GM18867 (cell line): ENCODE data around the gene STX4.

ENCODE experiments used
- ATAC-seq: cut with Tn5 transposase; IDR thresholded peaks from one replicate; pipeline ENCODE4 v1.9.1; 2021; ENCODE audit warnings: mild to moderate bottlenecking, moderate library complexity; ENCODE audit not compliant: unreplicated experiment

STX4 gene

DNA sequence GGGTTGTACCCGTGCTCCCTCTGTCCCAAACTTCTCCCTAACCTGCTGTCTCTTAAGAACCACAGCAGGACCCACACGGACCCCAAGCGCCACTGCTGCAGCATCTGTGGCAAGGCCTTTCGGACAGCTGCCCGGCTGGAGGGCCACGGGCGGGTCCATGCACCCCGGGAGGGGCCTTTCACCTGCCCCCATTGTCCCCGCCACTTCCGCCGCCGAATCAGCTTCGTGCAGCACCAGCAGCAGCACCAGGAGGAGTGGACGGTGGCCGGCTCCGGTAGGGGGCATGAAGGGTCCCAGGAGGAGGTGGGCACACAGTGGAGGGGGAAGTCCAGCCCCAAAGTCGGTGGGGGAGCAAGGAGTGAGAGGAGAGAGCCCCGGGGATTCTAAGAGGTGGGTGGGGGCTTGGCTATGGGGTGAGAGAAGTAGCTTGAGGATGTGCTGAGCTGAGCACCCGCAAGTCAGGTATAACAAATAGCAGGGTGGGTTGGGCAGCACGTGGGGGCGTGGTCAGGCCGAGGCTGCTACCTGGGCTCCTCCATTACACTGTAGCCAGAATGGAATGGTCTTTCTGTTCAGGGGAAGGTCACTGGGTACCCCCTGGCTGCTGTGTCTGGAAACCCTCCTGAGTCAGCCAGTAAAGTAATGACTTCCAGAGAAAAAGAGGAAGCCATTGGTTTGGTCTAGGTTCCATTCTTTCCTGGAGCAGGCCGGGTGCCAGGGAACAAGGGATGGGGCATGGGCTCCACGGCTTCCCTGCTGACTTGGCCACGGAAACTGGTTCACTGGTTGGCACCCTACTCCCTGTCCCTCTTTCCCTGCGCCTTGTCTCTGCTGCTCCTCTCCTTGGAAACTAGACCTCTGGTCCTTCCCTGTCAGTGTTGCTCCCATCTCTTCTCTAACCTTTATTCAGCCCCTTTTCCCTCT lies 48.3 kb downstream of the STX4 start:
- no peak for ATAC-seq

DNA sequence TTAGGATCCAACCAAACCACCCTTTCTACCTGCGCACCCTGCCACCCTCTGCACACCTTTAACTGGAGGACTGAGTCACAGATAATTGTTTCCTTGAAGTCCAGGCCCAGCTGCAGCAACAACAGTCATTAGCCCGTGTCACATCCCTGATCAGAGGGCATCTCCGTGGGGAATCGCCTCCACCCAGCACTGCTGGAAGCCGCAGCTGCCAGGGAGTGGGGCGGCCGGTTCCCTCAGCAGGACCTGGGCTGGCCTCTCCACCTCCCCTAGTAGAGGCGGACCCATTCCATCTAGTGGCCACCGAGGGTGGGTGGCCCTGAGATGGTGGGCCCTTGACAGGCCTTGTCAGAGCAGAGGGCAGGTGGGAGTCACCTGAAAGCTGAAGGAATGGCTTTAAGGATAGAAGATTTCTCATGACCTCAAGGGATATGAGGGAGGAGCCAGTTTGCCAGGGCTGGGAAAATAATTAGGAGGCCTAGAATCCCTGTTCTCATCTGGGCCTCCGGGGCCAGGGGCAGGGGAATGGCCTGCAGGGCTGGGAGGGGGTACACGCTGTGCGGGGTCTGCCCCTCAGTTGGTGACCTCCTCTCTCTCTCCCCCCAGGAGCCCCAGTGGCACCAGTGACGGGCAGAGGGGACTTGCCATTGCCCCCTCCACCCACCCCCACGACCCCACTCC lies 49.1 kb downstream of the STX4 start:
- ATAC-seq, result no peak

DNA sequence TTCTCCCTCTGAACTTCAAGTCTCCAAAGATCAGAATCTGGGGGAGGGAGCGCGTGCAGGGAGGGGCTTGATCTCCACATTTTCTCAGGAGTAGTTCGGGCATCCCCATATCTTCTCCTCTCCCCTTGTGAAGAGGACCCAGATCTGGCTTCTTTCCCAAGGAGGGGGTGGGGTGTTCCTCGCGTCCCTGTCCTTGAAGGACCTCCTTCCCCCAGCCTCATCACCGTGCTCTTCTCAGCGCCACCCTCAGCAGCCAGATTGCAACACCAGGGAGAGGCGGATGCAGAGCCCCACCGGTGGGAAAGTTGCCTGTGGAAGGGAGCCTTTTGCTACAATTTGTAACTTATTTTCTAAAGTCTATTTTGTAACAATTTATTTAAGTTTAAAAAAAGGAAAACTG lies 49.7 kb downstream of the STX4 start:
- no peak for ATAC-seq

GRCh38 chr16:31083556-31083955 lies 50.2 kb downstream of the STX4 start:
- ATAC-seq, result no peak

DNA sequence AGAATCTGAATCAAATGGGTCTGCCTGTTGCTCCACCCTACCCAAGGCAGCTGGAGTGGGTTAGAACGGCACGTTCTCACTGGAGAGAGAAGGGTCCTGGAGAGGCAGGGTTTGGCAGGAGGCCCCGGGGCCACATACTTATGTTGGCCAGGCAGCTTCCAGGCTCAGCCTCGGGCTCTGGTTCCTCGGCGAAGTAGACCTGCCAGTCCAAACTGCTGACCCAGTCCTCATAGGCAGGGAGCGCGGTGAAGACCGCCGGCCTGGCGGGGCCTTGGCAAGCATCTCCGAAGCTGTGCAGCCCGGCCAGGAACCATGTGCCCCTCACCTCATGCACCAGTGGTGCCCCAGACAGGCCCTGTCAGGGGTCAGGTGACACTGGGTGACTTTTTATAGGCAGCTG lies 50.6 kb downstream of the STX4 start:
- ATAC-seq, result no peak

DNA sequence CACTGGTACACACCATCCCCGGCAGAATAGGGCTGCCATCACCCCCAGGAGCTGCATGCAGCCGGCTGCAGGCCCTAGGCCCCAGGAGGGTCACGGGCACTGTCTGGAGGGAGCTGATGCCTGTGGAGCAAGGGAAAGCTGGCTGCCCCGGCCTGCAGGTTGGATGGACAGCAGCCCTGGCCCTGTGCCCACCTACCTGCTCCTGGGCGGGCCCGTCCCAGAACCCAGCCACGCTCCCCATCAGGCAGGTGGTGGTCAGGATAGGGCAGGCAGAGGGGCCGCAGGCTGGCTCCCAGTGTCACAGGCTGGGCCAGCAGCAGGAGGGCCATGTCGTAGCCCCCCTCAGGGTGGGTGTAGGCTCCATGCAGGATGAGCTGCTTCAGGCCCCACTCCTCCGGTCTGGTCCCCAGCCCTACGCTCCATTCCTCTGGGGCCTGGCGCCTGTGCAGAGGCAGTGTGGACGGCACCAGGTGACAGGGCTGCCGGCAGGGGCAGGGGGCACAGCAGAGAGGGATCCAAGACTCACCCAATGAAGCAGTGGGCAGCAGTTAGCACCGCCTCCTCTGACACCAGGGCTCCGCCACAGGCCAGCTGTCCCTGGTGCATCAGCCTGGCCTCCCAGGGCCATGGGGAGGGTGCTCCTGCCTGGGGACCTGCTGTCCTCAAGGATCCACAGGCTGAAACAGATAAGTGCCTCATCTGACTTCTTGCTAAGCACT lies 51.4 kb downstream of the STX4 start:
- ATAC-seq, result no peak

- no peak for ATAC-seq
These were observed 52.1 kb downstream of the STX4 start for GRCh38 chr16:31085411-31085810.

GRCh38 chr16:31085873-31086628 lies 52.7 kb downstream of the STX4 start:
- no peak for ATAC-seq

- no peak for ATAC-seq
These were observed 53.2 kb downstream of the STX4 start for GRCh38 chr16:31086629-31086906.

DNA sequence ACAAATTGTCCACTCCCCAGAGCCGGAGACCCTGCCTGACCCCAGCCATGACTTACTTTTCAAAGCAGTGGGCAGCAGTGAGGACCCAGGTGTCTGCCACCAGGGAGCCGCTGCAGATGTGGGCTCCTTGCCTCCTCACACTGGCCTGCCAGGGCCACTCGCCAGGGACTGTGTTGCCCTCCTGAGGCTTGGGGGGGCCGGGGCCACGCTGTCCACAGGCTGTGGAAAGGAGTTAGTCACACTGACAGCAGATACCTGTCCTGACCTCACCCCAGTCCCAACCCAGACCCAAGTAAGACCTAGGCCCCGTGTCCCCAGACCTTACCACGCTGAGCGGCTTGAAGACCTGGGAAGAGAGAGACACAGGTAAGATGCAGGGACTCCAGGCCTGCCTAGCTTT lies 54.1 kb downstream of the STX4 start:
- ATAC-seq, result no peak

- no peak for ATAC-seq
These were observed 54.6 kb downstream of the STX4 start for GRCh38 chr16:31087971-31088370.

- no peak for ATAC-seq
These were observed 55.3 kb downstream of the STX4 start, which contains the start of gene PRSS53 for GRCh38 chr16:31088459-31089183. Gene PRSS53 (minus strand): TSS chr16:31088943. CDS start chr16:31088809, 134 bp downstream.

DNA sequence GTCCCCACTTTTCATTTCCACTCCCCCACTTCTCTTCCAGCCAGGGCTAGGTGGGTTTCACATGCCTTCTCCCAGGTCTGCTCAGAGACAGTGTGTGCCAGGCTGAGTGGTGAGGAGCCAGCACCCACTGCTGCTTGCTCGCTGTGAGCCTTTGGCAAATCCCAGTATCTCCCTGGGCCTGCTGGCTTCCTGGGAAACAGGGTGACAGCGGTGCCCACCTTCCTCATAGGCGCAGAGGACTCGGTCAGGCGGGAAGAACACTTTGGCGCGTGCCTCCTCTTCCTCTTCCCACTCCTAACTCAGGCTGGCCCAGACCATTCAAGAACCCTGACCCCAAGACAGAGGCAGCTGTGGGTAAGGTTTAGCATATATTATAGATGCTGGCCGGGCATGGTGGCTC lies 55.8 kb downstream of the STX4 start:
- no peak for ATAC-seq
